ENCODE results near the gene ZNF333. TPM values are rescaled to one million over a fixed set of nuclear protein-coding genes. Genes with fewer than 3 reads are reported as not detected.

Gene ZNF333
- 68.5 TPM for total RNA-seq

GRCh38 chr19:14689598-14690503, at the start of gene ZNF333:
Gene ZNF333 (plus strand): TSS chr19:14690048. CDS start chr19:14693492, 3,444 bp downstream.

GRCh38 chr19:14674764-14675163, 15.1 kb upstream of the ZNF333 start, which contains the start of gene ADGRE3:
Gene ADGRE3 (minus strand): TSS chr19:14674844. CDS start chr19:14674770, 74 bp downstream.

GRCh38 chr19:14778110-14778845, 88.4 kb downstream of the ZNF333 start, which contains the start of gene ADGRE2:
Gene ADGRE2 (minus strand): TSS chr19:14778560. CDS start chr19:14776756, 1,804 bp downstream.

Other genes with a start within 250 kb of the ZNF333 start
- not detected for gene PTGER1, start 214.7 kb upstream of the ZNF333 start, total RNA-seq
- 26.3 TPM for gene GIPC1, start 193.9 kb upstream of the ZNF333 start, total RNA-seq
- gene DNAJB1, start 171.7 kb upstream of the ZNF333 start, total RNA-seq = 28.8 TPM
- 14.7 TPM for gene TECR, start 160.5 kb upstream of the ZNF333 start, total RNA-seq
- 130 TPM for gene NDUFB7, start 118.0 kb upstream of the ZNF333 start, total RNA-seq
- gene CLEC17A, start 107.0 kb upstream of the ZNF333 start, total RNA-seq = not detected
- not detected for gene ADGRE3, start 15.2 kb upstream of the ZNF333 start, total RNA-seq
- 0.31 TPM for gene ADGRE2, start 88.5 kb downstream of the ZNF333 start, total RNA-seq
- gene OR7A5, start 145.1 kb downstream of the ZNF333 start, total RNA-seq = not detected
- not detected for gene OR7C1, start 145.1 kb downstream of the ZNF333 start, total RNA-seq
- gene OR7A10, start 158.9 kb downstream of the ZNF333 start, total RNA-seq = not detected
- not detected for gene OR7A17, start 196.1 kb downstream of the ZNF333 start, total RNA-seq

All from parietal lobe (tissue), 1 donor.